Measurements from ENCODE around the gene KRAS. TPM values are rescaled to one million over a fixed set of nuclear protein-coding genes. Genes with fewer than 3 reads are reported as not detected.

Gene KRAS
- total and polyA plus RNA-seq, 2 of the 13 experiments (the other 11 are each of a cell fraction or from before 2014, with no cell fraction given) = 6.5 to 9.8 TPM

DNA sequence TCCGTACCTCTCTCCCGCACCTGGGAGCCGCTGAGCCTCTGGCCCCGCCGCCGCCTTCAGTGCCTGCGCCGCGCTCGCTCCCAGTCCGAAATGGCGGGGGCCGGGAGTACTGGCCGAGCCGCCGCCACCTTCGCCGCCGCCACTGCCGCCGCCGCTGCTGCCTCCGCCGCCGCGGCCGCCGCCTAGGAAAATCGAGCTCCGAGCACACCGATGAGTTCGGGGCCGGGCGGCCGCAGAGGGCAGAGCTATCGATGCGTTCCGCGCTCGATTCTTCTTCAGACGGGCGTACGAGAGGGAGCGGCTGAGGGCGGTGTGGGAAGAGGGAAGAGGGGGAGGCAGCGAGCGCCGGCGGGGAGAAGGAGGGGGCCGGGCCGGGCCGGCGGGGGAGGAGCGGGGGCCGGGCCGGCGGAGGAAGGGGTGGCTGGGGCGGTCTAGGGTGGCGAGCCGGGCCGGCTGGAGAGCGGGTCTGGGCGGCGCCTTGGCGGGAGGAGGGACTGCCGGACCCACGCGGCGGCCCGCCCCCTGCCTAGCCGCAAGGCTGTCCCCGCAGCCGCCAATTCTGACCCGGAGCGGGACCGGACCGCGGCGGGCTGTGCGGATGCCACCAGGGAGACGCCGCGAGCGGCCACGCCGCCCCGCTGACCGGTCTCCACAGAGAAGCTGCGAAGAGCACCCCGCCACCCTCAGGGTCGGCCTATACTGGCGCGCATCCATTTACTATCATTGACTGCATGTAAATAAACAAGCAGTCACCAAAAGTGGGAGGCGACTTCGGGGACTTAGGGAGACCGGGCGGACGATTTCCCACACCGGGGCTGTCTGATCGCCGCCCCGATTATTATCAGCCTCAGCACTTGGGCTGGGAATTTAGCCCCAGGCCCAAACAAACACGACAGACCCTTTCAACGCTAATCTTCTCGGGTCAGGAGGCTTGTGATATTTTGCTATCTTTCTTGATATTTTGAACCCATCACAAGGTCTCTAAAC, at the start of gene KRAS (continued):
- TF ChIP-seq, protein P1, sequence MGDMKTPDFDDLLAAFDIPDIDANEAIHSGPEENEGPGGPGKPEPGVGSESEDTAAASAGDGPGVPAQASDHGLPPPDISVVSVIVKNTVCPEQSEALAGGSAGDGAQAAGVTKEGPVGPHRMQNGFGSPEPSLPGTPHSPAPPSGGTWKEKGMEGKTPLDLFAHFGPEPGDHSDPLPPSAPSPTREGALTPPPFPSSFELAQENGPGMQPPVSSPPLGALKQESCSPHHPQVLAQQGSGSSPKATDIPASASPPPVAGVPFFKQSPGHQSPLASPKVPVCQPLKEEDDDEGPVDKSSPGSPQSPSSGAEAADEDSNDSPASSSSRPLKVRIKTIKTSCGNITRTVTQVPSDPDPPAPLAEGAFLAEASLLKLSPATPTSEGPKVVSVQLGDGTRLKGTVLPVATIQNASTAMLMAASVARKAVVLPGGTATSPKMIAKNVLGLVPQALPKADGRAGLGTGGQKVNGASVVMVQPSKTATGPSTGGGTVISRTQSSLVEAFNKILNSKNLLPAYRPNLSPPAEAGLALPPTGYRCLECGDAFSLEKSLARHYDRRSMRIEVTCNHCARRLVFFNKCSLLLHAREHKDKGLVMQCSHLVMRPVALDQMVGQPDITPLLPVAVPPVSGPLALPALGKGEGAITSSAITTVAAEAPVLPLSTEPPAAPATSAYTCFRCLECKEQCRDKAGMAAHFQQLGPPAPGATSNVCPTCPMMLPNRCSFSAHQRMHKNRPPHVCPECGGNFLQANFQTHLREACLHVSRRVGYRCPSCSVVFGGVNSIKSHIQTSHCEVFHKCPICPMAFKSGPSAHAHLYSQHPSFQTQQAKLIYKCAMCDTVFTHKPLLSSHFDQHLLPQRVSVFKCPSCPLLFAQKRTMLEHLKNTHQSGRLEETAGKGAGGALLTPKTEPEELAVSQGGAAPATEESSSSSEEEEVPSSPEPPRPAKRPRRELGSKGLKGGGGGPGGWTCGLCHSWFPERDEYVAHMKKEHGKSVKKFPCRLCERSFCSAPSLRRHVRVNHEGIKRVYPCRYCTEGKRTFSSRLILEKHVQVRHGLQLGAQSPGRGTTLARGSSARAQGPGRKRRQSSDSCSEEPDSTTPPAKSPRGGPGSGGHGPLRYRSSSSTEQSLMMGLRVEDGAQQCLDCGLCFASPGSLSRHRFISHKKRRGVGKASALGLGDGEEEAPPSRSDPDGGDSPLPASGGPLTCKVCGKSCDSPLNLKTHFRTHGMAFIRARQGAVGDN (CRISPR knock-in tag; IDR thresholded peaks at IDR 0.05) = peak; percentile 69
- TF ChIP-seq NFYC (CRISPR knock-in tag; IDR thresholded peaks at IDR 0.05) (0 out of 2 replicates have a peak, but pooled peaks have one; percentile 7), ZNF143 (CRISPR knock-in tag; IDR thresholded peaks at IDR 0.05) (no peak), ZNF773 (CRISPR knock-in tag; IDR thresholded peaks at IDR 0.05; ENCODE audit: borderline replicate concordance) (no peak), ZNF780A (CRISPR knock-in tag; IDR thresholded peaks at IDR 0.05) (no peak), ZFP1 (CRISPR knock-in tag; IDR thresholded peaks at IDR 0.05) (no peak), ZNF674 (CRISPR knock-in tag; IDR thresholded peaks at IDR 0.05; ENCODE audit: low read depth) (0 out of 2 replicates have a peak, but pooled peaks have one; percentile 67), ARNTL (CRISPR knock-in tag; IDR thresholded peaks at IDR 0.05) (no peak), KLF15 (CRISPR knock-in tag; IDR thresholded peaks at IDR 0.05; ENCODE audit: borderline replicate concordance) (no peak), ZNF598 (CRISPR knock-in tag; IDR thresholded peaks at IDR 0.05; ENCODE audit: borderline replicate concordance) (0 out of 2 replicates have a peak, but pooled peaks have one; percentile 21), TP53 (CRISPR knock-in tag; conservative IDR thresholded peaks at IDR 0.05) (no peak), IKZF4 (CRISPR knock-in tag; IDR thresholded peaks at IDR 0.05; ENCODE audit: borderline replicate concordance, low read depth, not compliant biosample characterization) (peak; percentile 41), ZSCAN20 (CRISPR knock-in tag; IDR thresholded peaks at IDR 0.05; ENCODE audit: borderline replicate concordance) (peak; percentile 16; the same call in 1 of the 2 replicates), ZNF343 (CRISPR knock-in tag; IDR thresholded peaks at IDR 0.05) (no peak), ZNF460 (CRISPR knock-in tag; IDR thresholded peaks at IDR 0.05; ENCODE audit: borderline replicate concordance) (no peak), RFXAP (CRISPR knock-in tag; IDR thresholded peaks at IDR 0.05; ENCODE audit: borderline replicate concordance) (0 out of 2 replicates have a peak, but pooled peaks have one; percentile 14), BCL6 (CRISPR knock-in tag; IDR thresholded peaks at IDR 0.05) (peak; percentile 35; the same call in 1 of the 2 replicates), ZNF530 (CRISPR knock-in tag; IDR thresholded peaks at IDR 0.05; ENCODE audit: low read depth) (no peak), BCLAF1 (IDR thresholded peaks at IDR 0.05) (no peak), ZSCAN21 (CRISPR knock-in tag; IDR thresholded peaks at IDR 0.05; ENCODE audit: borderline replicate concordance) (peak; percentile 68), ZNF670 (CRISPR knock-in tag; IDR thresholded peaks at IDR 0.05; ENCODE audit: borderline replicate concordance) (no peak)
- TF ChIP-seq, protein P2, sequence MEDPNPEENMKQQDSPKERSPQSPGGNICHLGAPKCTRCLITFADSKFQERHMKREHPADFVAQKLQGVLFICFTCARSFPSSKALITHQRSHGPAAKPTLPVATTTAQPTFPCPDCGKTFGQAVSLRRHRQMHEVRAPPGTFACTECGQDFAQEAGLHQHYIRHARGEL (CRISPR knock-in tag; IDR thresholded peaks at IDR 0.05) = no peak
